Activated CD4-positive, alpha-beta T cell treated with anti-CD3 and anti-CD28 coated beads, Interleukin-2, amount 10 ng/mL, durations not matched to agents 7 days and 5 days (primary cell): ENCODE data around the gene SYCP3. TPM values are rescaled to one million over a fixed set of nuclear protein-coding genes. Genes with fewer than 3 reads are reported as not detected.
"Not testable (repeated sequence)": the region's sequence is repeated elsewhere in the genome, so short reads cannot be mapped to it uniquely, and the experiment has no call there.

Experiments
- CTCF ChIA-PET: fragments of 350-600 bp; sonication (Branson Sonifier 250); formaldehyde crosslinking; loops from one replicate; lab custom pipeline; 2021; ENCODE audit warnings: antibody characterized with exemption; lab: Charles Lee
- POLR2A ChIA-PET: fragments of 350-600 bp; sonication (Branson Sonifier 250); formaldehyde crosslinking; loops from one replicate; lab custom pipeline; 2021; ENCODE audit warnings: antibody characterized with exemption; lab: Charles Lee
- DNase-seq: peaks from one replicate; pipeline ENCODE4 v3.0.0-alpha.2; 2020
- H3K27ac Mint-ChIP-seq: one replicate; pipeline ENCODE4 v1.8.0; 2021; ENCODE audit warnings: mild to moderate bottlenecking, moderate library complexity, mixed read lengths
- H3K27me3 Mint-ChIP-seq: one replicate; pipeline ENCODE4 v1.8.0; 2021; ENCODE audit warnings: mixed read lengths
- H3K36me3 Mint-ChIP-seq: one replicate; pipeline ENCODE4 v1.8.0; 2021; ENCODE audit warnings: low read depth, mixed read lengths
- H3K4me1 Mint-ChIP-seq: one replicate; pipeline ENCODE4 v1.8.0; 2021; ENCODE audit warnings: mixed read lengths
- H3K4me3 Mint-ChIP-seq: one replicate; pipeline ENCODE4 v1.8.0; 2021; ENCODE audit warnings: mild to moderate bottlenecking, moderate library complexity, mixed read lengths
- H3K9me3 Mint-ChIP-seq: one replicate; pipeline ENCODE4 v1.8.0; 2021; ENCODE audit warnings: mixed read lengths
- total RNA-seq, 2 experiments: library from RNA; stranded (reverse); gene quantifications; one replicate each; pipeline ENCODE4 v1.2.3, GENCODE V29; 2021

The SYCP3 gene
- total RNA-seq, 2 experiments from 2014 or later = 0.35 to 0.75 TPM

DNA sequence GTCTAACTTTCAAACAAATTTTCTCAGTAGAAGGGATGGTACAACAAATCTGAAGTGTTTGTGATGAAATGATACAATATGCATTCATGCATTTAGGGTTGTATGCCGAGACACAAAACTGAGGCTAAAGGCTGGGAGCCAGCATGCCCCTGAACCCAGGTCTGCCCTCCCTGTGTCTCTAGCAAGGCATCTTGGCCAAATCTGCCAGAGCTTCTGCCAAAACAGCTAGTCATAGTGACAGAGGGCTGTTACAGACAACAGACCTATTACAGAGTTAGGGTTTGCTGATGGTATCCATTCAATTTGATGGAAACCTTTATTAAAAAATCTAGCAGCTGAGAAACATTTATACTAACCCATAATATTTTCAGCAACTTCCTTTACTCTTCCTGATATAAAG, 53.1 kb downstream of the SYCP3 start:
- Mint-ChIP-seq H3K4me3 (no peak overlapping the region), H3K27me3 (peaks cover 7% of the 10 kb centered on the region), H3K4me1 (no peaks in the 10 kb centered on the region), H3K36me3 (no peaks in the 10 kb centered on the region), H3K9me3 (no peaks in the 10 kb centered on the region), H3K27ac (no peak overlapping the region)
- POLR2A ChIA-PET = no interaction called here
- CTCF ChIA-PET = no interaction called here
- DNase-seq = no peak

GRCh38 chr12:101685092-101685491, 54.2 kb downstream of the SYCP3 start:
- H3K27ac Mint-ChIP-seq = no peak overlapping the region
- no peaks in the 10 kb centered on the region for H3K4me1 Mint-ChIP-seq
- H3K4me3 Mint-ChIP-seq = no peak overlapping the region
- POLR2A ChIA-PET = no interaction called here
- no peaks in the 10 kb centered on the region for H3K36me3 Mint-ChIP-seq
- peaks cover 7% of the 10 kb centered on the region for H3K27me3 Mint-ChIP-seq
- H3K9me3 Mint-ChIP-seq = no peaks in the 10 kb centered on the region
- CTCF ChIA-PET = no interaction called here
- DNase-seq = no peak

DNA sequence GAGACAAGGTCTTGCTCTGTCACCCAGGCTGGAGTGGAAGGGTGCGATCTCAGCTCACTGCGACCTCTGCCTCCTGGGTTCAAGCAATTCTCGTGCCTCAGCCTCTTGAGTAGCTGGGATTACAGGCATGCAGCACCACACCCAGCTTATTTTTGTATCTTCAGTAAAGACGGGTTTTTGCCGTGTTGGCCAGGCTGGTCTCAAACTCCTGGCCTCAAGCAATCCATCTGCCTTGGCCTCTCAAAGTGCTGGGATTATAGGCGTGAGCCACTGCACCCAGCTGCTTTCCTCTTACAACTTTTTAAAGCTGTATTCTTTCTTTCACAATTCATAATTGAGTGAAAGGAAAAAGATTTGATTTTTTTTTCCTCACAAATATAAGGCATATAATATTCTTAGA, 57.6 kb downstream of the SYCP3 start:
- H3K27ac Mint-ChIP-seq, H3K9me3 Mint-ChIP-seq, POLR2A ChIA-PET, H3K36me3 Mint-ChIP-seq, H3K4me3 Mint-ChIP-seq, H3K4me1 Mint-ChIP-seq, DNase-seq, CTCF ChIA-PET: not testable (repeated sequence)
- peaks cover 16% of the 10 kb centered on the region for H3K27me3 Mint-ChIP-seq

DNA sequence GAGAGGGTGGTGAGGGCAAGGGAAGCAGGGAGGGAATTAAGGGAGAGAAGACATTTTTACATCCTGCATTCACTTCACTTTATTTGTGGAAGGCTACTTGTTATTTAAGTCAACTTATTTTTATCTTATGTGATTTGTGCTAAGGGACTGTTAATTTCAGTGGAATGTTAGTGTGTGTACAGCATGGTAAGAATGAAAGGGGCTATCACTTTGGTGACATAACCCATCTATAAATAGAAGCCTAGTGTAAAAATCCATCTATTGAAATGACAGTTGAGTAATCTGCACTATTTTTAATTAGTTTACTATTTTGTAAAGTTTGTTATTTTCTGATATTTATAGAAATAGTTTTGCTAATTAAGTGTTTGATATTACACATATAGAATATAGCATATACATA, 58.6 kb downstream of the SYCP3 start:
- Mint-ChIP-seq H3K27me3 (peaks cover 16% of the 10 kb centered on the region), H3K27ac (no peak overlapping the region), H3K9me3 (no peaks in the 10 kb centered on the region), H3K36me3 (no peaks in the 10 kb centered on the region), H3K4me1 (no peaks in the 10 kb centered on the region), H3K4me3 (no peak overlapping the region)
- ChIA-PET CTCF (no interaction called here), POLR2A (no interaction called here)
- DNase-seq = no peak

DNA sequence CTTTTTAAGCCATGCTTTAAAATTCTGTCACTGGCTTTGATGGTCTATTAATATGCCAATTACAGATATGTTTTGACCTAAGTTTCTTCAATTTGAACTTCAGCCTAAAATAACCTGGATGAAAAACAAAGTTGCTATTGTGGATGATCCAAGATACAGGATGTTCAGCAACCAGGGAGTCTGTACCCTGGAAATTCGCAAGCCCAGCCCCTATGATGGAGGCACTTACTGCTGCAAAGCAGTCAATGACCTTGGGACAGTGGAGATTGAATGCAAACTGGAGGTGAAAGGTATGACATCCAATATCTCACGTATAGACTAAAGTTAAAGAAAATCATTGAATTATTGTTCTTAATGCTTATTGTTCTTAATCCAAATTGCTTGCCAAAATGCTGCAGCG, 59.0 kb downstream of the SYCP3 start:
- no peak overlapping the region for H3K27ac Mint-ChIP-seq
- no peak overlapping the region for H3K4me3 Mint-ChIP-seq
- H3K27me3 Mint-ChIP-seq = peaks cover 14% of the 10 kb centered on the region
- POLR2A ChIA-PET = no interaction called here
- no peaks in the 10 kb centered on the region for H3K36me3 Mint-ChIP-seq
- no peaks in the 10 kb centered on the region for H3K4me1 Mint-ChIP-seq
- CTCF ChIA-PET = no interaction called here
- DNase-seq = no peak
- no peaks in the 10 kb centered on the region for H3K9me3 Mint-ChIP-seq

Other genes starting within 250 kb of the SYCP3 start
- not detected for gene MYBPC1, start 144.5 kb downstream of the SYCP3 start, total RNA-seq
- 10 to 100 TPM in 1 of 2 experiments, 1 to 10 TPM in 1; 9.5 to 11.8 TPM for gene CHPT1, start 41.8 kb downstream of the SYCP3 start, total RNA-seq
- 10 to 100 TPM; 57.4 to 68.7 TPM for gene GNPTAB, start 91.5 kb upstream of the SYCP3 start, total RNA-seq
- gene DRAM1, start 138.1 kb upstream of the SYCP3 start, total RNA-seq = 1 to 10 TPM; 1.4 to 2.5 TPM